Endothelial cell of umbilical vein (primary cell): ENCODE data around the gene NSMCE1.

Source experiments
- EZH2 ChIP-seq: IDR thresholded peaks from 2 replicates; pipeline ENCODE4 v1.6.1; 2012; ENCODE audit warnings: borderline replicate concordance, low read depth, mild to moderate bottlenecking, moderate library complexity, low read length, inconsistent platforms; ENCODE audit not compliant: severe bottlenecking
- FOS ChIP-seq: IDR thresholded peaks from 2 replicates; pipeline ENCODE4 v1.6.1; 2011; ENCODE audit warnings: mild to moderate bottlenecking, low read length, moderate library complexity, borderline replicate concordance; ENCODE audit not compliant: insufficient read depth
- GATA2 ChIP-seq: IDR thresholded peaks from 2 replicates; pipeline ENCODE4 v1.7.0; 2011; ENCODE audit warnings: low read depth, mild to moderate bottlenecking, moderate library complexity, mixed read lengths, low read length; ENCODE audit not compliant: insufficient read length, insufficient read depth
- JUN ChIP-seq: IDR thresholded peaks from 2 replicates; pipeline ENCODE4 v1.6.1; 2011; ENCODE audit warnings: borderline replicate concordance, low read depth; ENCODE audit not compliant: insufficient read length, insufficient read depth
- MYC ChIP-seq: IDR thresholded peaks from one replicate; pipeline ENCODE4 v1.6.1; 2011; ENCODE audit warnings: mild to moderate bottlenecking, low read depth, low read length
- POLR2A ChIP-seq: IDR thresholded peaks from 2 replicates; pipeline ENCODE4 v1.6.1; 2012; ENCODE audit warnings: low read depth, mild to moderate bottlenecking, control low read depth, low read length
- POLR2AphosphoS5 ChIP-seq: IDR thresholded peaks from 2 replicates; pipeline ENCODE4 v1.6.1; 2012; ENCODE audit warnings: low read depth, mild to moderate bottlenecking, control low read depth, low read length, moderate library complexity; ENCODE audit not compliant: insufficient read depth
- TF ChIP-seq, protein P1 (sequence below), 2 donors: IDR thresholded peaks; 1 replicate in 1 of 2; 2 replicates in 1 of 2; pipeline ENCODE4 v1.5.1; 2011; ENCODE audit warnings: low read length in 2 of 2, mild to moderate bottlenecking in 2 of 2, moderate library complexity in 2 of 2, control low read depth in 1 of 2, inconsistent platforms in 1 of 2, low read depth in 1 of 2; ENCODE audit not compliant: insufficient read depth in 1 of 2; ENCODE audit errors: extremely low read depth in 1 of 2
- TF ChIP-seq, protein P2 (sequence below): IDR thresholded peaks from 2 replicates; pipeline ENCODE4 v1.6.1; 2011; ENCODE audit not compliant: insufficient read depth, insufficient read length

DNA sequence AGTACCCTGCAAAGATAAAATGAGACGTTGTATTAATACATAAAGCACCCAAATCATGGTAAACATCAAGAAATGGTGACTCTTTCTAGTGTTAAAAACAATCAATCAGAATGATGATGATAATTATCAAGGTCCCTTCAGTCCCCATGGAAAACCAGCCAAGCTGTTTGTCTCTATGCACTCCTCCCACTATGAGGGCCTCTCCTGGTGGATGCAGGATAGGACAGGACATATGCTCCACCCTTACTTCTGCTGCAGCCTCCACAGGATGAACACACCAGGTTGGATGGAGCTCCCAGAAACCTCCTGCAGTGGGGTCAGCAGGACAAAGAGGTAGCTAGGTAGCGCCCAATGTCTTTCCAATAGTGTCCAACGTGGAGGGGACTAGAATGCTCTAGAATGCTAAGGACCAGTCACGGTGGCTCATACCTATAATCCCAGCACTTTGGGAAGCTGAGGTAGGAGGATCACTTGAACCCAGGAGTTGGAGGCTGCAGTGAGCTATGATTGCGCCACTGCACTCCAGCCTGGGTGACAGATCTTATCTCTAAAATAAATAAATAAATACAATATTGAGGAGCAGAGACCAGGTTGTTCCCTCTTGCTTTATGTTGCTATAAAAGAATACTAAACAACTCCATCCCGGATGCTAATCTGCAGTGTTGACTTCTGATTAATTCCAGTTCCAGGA is 75.1 kb downstream of the NSMCE1 start:
- TF ChIP-seq, protein P1, sequence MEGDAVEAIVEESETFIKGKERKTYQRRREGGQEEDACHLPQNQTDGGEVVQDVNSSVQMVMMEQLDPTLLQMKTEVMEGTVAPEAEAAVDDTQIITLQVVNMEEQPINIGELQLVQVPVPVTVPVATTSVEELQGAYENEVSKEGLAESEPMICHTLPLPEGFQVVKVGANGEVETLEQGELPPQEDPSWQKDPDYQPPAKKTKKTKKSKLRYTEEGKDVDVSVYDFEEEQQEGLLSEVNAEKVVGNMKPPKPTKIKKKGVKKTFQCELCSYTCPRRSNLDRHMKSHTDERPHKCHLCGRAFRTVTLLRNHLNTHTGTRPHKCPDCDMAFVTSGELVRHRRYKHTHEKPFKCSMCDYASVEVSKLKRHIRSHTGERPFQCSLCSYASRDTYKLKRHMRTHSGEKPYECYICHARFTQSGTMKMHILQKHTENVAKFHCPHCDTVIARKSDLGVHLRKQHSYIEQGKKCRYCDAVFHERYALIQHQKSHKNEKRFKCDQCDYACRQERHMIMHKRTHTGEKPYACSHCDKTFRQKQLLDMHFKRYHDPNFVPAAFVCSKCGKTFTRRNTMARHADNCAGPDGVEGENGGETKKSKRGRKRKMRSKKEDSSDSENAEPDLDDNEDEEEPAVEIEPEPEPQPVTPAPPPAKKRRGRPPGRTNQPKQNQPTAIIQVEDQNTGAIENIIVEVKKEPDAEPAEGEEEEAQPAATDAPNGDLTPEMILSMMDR (IDR thresholded peaks at IDR 0.05; ENCODE audit: extremely low read depth in 1 of 2, insufficient read depth in 1 of 2, low read depth in 1 of 2, low read length in 2 of 2) = no peak
- TF ChIP-seq POLR2A = no peak
- TF ChIP-seq JUN = no peak
- no peak for TF ChIP-seq POLR2AphosphoS5
- no peak for TF ChIP-seq EZH2
- no peak for TF ChIP-seq MYC
- TF ChIP-seq GATA2 = no peak
- no peak for TF ChIP-seq FOS
- TF ChIP-seq, protein P2, sequence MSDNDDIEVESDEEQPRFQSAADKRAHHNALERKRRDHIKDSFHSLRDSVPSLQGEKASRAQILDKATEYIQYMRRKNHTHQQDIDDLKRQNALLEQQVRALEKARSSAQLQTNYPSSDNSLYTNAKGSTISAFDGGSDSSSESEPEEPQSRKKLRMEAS = no peak
